GM10248 (cell line): ENCODE results near the gene APOBEC4.

Experiments
- CTCF ChIA-PET: fragments of 300-600 bp; sonication (Branson Sonifier 250); formaldehyde crosslinking; extraction: SDS; loops from one replicate; lab custom pipeline; 2021; ENCODE audit warnings: antibody characterized with exemption; lab: Yijun Ruan, JAX
- POLR2A ChIA-PET: fragments of 350-650 bp; sonication (Branson Sonifier 250); formaldehyde crosslinking; extraction: SDS; loops from one replicate; lab custom pipeline; 2020; ENCODE audit warnings: antibody characterized with exemption; lab: Yijun Ruan, JAX
- DNase-seq: peaks from one replicate; pipeline ENCODE4 v3.0.0; 2012; ENCODE audit errors: extremely low spot score
- CTCF ChIP-seq: IDR thresholded peaks from 2 replicates; pipeline ENCODE4 v1.5.1; 2012; ENCODE audit warnings: mild to moderate bottlenecking, low read depth; ENCODE audit errors: extremely low read depth, missing control alignments, control extremely low read depth

APOBEC4 gene

GRCh38 chr1:183611021-183611420, 42.1 kb downstream of the APOBEC4 start:
- TF ChIP-seq CTCF: no peak
- no peak for DNase-seq
- ChIA-PET CTCF (interaction anchor here (0.7 to 3.2 kb wide), 6 partner anchors 8 to 93 kb away, joined by 3 to 16 read pairs (median 3); no protein-coding TSS in a partner anchor), POLR2A (no interaction called here)

GRCh38 chr1:183609759-183610452, 43.2 kb downstream of the APOBEC4 start:
- POLR2A ChIA-PET: no interaction called here
- no peak for TF ChIP-seq CTCF
- no peak for DNase-seq
- CTCF ChIA-PET: interaction anchor here (0.5 to 6.3 kb wide), 26 partner anchors 9 to 307 kb away, joined by 3 to 46 read pairs (median 6); partner anchors contain the start of gene NCF2

GRCh38 chr1:183609313-183609712, 43.8 kb downstream of the APOBEC4 start:
- ChIA-PET POLR2A (no interaction called here), CTCF (interaction anchor here (0.5 to 6.3 kb wide), 25 partner anchors 9 to 308 kb away, joined by 3 to 46 read pairs (median 6); partner anchors contain the start of gene NCF2)
- DNase-seq: peak; percentile 48
- TF ChIP-seq CTCF: peak; percentile 72

- ChIA-PET CTCF (interaction anchor here (1.2 to 6.3 kb wide), 6 partner anchors 9 to 308 kb away, joined by 3 to 46 read pairs (median 11); partner anchors contain the start of gene NCF2), POLR2A (no interaction called here)
- DNase-seq: no peak
- no peak for TF ChIP-seq CTCF
These were observed 45.7 kb downstream of the APOBEC4 start for GRCh38 chr1:183607322-183607980.

- TF ChIP-seq CTCF: no peak
- CTCF ChIA-PET: interaction anchor here (0.7 to 6.3 kb wide), 6 partner anchors 10 to 310 kb away, joined by 3 to 46 read pairs (median 4); partner anchors contain the start of gene NCF2
- POLR2A ChIA-PET: no interaction called here
- no peak for DNase-seq
These were observed 47.2 kb downstream of the APOBEC4 start for GRCh38 chr1:183605904-183606303.

- no peak for TF ChIP-seq CTCF
- no peak for DNase-seq
- ChIA-PET CTCF (interaction anchor here (0.9 to 6.3 kb wide), 7 partner anchors 9 to 311 kb away, joined by 3 to 46 read pairs (median 3); partner anchors contain the start of gene NCF2), POLR2A (no interaction called here)
These were observed 48.3 kb downstream of the APOBEC4 start for GRCh38 chr1:183604815-183605214.
